Measurements from ENCODE around the gene RPL12.

DNA sequence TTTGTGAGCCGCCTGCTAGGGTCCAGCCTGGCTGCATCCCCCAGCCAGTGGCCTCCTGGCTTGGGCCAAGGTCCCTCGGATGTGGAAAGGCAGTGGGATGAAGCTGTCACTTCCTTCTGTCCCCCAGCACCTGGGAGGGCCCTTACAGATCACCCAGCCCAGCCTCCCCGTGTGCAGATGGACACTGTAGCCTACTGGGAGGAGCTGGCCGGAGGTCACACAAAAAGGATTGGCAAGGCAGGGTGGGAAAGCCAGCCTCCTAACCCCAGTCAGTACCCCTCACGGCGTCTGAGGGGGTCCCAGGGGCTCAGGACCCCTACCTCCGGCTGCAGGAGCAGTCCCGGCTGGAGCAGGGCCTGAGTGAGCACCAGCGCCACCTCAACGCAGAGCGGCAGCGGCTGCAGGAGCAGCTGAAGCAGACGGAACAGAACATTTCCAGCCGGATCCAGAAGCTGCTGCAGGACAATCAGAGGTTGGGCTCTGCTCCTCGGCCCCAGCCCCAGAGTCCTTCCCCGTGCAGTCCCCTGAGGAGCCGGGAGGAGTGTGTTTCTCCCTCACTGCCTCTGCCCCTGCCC, 28.4 kb upstream of the RPL12 start:
- TF ChIP-seq, protein P1, sequence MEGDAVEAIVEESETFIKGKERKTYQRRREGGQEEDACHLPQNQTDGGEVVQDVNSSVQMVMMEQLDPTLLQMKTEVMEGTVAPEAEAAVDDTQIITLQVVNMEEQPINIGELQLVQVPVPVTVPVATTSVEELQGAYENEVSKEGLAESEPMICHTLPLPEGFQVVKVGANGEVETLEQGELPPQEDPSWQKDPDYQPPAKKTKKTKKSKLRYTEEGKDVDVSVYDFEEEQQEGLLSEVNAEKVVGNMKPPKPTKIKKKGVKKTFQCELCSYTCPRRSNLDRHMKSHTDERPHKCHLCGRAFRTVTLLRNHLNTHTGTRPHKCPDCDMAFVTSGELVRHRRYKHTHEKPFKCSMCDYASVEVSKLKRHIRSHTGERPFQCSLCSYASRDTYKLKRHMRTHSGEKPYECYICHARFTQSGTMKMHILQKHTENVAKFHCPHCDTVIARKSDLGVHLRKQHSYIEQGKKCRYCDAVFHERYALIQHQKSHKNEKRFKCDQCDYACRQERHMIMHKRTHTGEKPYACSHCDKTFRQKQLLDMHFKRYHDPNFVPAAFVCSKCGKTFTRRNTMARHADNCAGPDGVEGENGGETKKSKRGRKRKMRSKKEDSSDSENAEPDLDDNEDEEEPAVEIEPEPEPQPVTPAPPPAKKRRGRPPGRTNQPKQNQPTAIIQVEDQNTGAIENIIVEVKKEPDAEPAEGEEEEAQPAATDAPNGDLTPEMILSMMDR (IDR thresholded peaks at IDR 0.05) = no peak
- no peak for TF ChIP-seq POLR2A (IDR thresholded peaks at IDR 0.05)
- TF ChIP-seq POLR2AphosphoS5 (IDR thresholded peaks at IDR 0.05; ENCODE audit: insufficient read depth in 1 of 2, low read depth in 1 of 2) = no peak
